Endothelial cell of umbilical vein (primary cell): ENCODE results near the gene ZNF736. TPM values are rescaled to one million over a fixed set of nuclear protein-coding genes. Genes with fewer than 3 reads are reported as not detected.

Source experiments
- BruUV-seq: library from RNA; stranded (reverse); fragments of 400-500 nt; replicated peaks from 2 replicates; lab custom pipeline; 2021; lab: Mats Ljungman, UMichigan
- CTCF ChIA-PET: fragments of 300-600, 350-600 bp; sonication (Branson Sonifier 250); formaldehyde crosslinking; loops from one replicate; lab custom pipeline; 2021; ENCODE audit warnings: antibody characterized with exemption, inconsistent platforms; lab: Charles Lee
- POLR2A ChIA-PET: fragments of 300-600, 350-600 bp; sonication (Branson Sonifier 250); formaldehyde crosslinking; loops from one replicate; lab custom pipeline; 2021; ENCODE audit warnings: antibody characterized with exemption, inconsistent platforms; lab: Charles Lee
- DNase-seq: peaks from one replicate; pipeline ENCODE4 v3.0.0-alpha.2; 2011; ENCODE audit warnings: low read depth, low spot score
- FAIRE-seq: peaks from 2 replicates; lab custom pipeline; 2011; peaks lifted over from hg19 to GRCh38; lab: Jason Lieb, UNC
- H2AFZ ChIP-seq: 2 replicates; pipeline ENCODE4 v1.6.0; 2012; ENCODE audit warnings: low read depth, low read length, control low read depth, inconsistent platforms
- H3K27ac ChIP-seq: 2 replicates; pipeline ENCODE4 v1.5.1; 2011; ENCODE audit warnings: low read depth, mild to moderate bottlenecking, control low read depth, low read length, moderate library complexity; ENCODE audit not compliant: insufficient read depth
- H3K27me3 ChIP-seq, 2 experiments: 2 replicates each; pipeline versions ENCODE4 v1.6.0 to v1.6.1; 2011; ENCODE audit warnings: low read length in 2 of 2, mixed read lengths in 1 of 2; ENCODE audit not compliant: control insufficient read depth in 2 of 2, insufficient read depth in 2 of 2
- H3K36me3 ChIP-seq, 2 experiments: 2 replicates in 1 of 2; 3 replicates in 1 of 2; pipeline ENCODE4 v1.5.1; 2011; ENCODE audit warnings: low read length in 2 of 2, mild to moderate bottlenecking in 1 of 2, moderate library complexity in 1 of 2; ENCODE audit not compliant: control insufficient read depth in 2 of 2, insufficient read depth in 2 of 2; ENCODE audit errors: extremely low read depth in 1 of 2
- H3K4me1 ChIP-seq: 3 replicates; pipeline ENCODE4 v1.5.1; 2011; ENCODE audit warnings: mild to moderate bottlenecking, low read length; ENCODE audit not compliant: control insufficient read depth, insufficient read depth; ENCODE audit errors: extremely low read depth
- H3K4me2 ChIP-seq: 2 replicates; pipeline ENCODE4 v1.6.1; 2011; ENCODE audit warnings: low read length, control low read depth, mixed read lengths; ENCODE audit not compliant: insufficient read depth
- H3K4me3 ChIP-seq, 3 experiments: fragments of 200-600 bp in 1 of 3; sonication (generic), shearing (Covaris generic) in 1 of 3; replicated peaks in 1 of 3; 2 replicates each; pipeline ENCODE4 v1.5.1; 2011 to 2016; ENCODE audit warnings: control low read depth in 3 of 3, low read length in 3 of 3, mild to moderate bottlenecking in 2 of 3, inconsistent platforms in 1 of 3, low read depth in 1 of 3, moderate library complexity in 1 of 3; ENCODE audit not compliant: insufficient read depth in 1 of 3
- H3K79me2 ChIP-seq: 2 replicates; pipeline ENCODE4 v1.6.0; 2012; ENCODE audit warnings: low read length, inconsistent platforms; ENCODE audit not compliant: control insufficient read depth, insufficient read depth
- H3K9ac ChIP-seq: replicated peaks from 2 replicates; pipeline ENCODE3; 2011; ENCODE audit warnings: low read length, control low read depth; ENCODE audit not compliant: insufficient read depth; ENCODE audit errors: extremely low read depth
- H3K9me1 ChIP-seq: replicated peaks from 3 replicates; pipeline ENCODE4 v1.6.0; 2011; ENCODE audit warnings: mild to moderate bottlenecking, low read length; ENCODE audit not compliant: control insufficient read depth, insufficient read depth; ENCODE audit errors: extremely low read depth
- H3K9me3 ChIP-seq: replicated peaks from 2 replicates; pipeline ENCODE4 v1.5.1; 2012; ENCODE audit warnings: low read length, inconsistent platforms; ENCODE audit not compliant: control insufficient read depth, insufficient read depth
- H4K20me1 ChIP-seq: replicated peaks from 2 replicates; pipeline ENCODE3; 2011; ENCODE audit warnings: mild to moderate bottlenecking, low read length; ENCODE audit not compliant: control insufficient read depth, insufficient read depth; ENCODE audit errors: extremely low read depth
- EZH2 ChIP-seq: IDR thresholded peaks from 2 replicates; pipeline ENCODE4 v1.6.1; 2012; ENCODE audit warnings: borderline replicate concordance, low read depth, mild to moderate bottlenecking, moderate library complexity, low read length, inconsistent platforms; ENCODE audit not compliant: severe bottlenecking
- FOS ChIP-seq: IDR thresholded peaks from 2 replicates; pipeline ENCODE4 v1.6.1; 2011; ENCODE audit warnings: mild to moderate bottlenecking, low read length, moderate library complexity, borderline replicate concordance; ENCODE audit not compliant: insufficient read depth
- GATA2 ChIP-seq: IDR thresholded peaks from 2 replicates; pipeline ENCODE4 v1.7.0; 2011; ENCODE audit warnings: low read depth, mild to moderate bottlenecking, moderate library complexity, mixed read lengths, low read length; ENCODE audit not compliant: insufficient read length, insufficient read depth
- JUN ChIP-seq: IDR thresholded peaks from 2 replicates; pipeline ENCODE4 v1.6.1; 2011; ENCODE audit warnings: borderline replicate concordance, low read depth; ENCODE audit not compliant: insufficient read length, insufficient read depth
- MYC ChIP-seq: IDR thresholded peaks from one replicate; pipeline ENCODE4 v1.6.1; 2011; ENCODE audit warnings: mild to moderate bottlenecking, low read depth, low read length
- POLR2A ChIP-seq: IDR thresholded peaks from 2 replicates; pipeline ENCODE4 v1.6.1; 2012; ENCODE audit warnings: low read depth, mild to moderate bottlenecking, control low read depth, low read length
- POLR2AphosphoS5 ChIP-seq: IDR thresholded peaks from 2 replicates; pipeline ENCODE4 v1.6.1; 2012; ENCODE audit warnings: low read depth, mild to moderate bottlenecking, control low read depth, low read length, moderate library complexity; ENCODE audit not compliant: insufficient read depth
- dilution Hi-C: fragments of 300-500 bp; cut with MboI; formaldehyde crosslinking; loops from one replicate; pipeline ENCODE4 v1.15.0; 2019; ENCODE audit warnings: low sequenced_read_pairs; ENCODE audit not compliant: extremely low pct_ligation_motif_present
- intact Hi-C: fragments of 100-400 bp; cut with micrococcal nuclease; formaldehyde crosslinking; loops from one replicate; pipeline ENCODE4 v1.10.0; 2022
- polyA plus RNA-seq, 4 experiments: library from polyadenylated mRNA; depleted of rRNA in 3 of 4; stranded (reverse) in 3 of 4; unstranded in 1 of 4; fragments of >200 nt; gene quantifications; 2 replicates each; pipeline versions ENCODE4 v1.2.1 to v1.2.3, GENCODE V29; 2011 to 2012; ENCODE audit warnings: missing spikeins in 1 of 4
- total RNA-seq: library from RNA; stranded (reverse); gene quantifications from 2 replicates; pipeline ENCODE4 v1.2.3, GENCODE V29; 2021
- TF ChIP-seq, protein P1 (sequence below), 2 donors: IDR thresholded peaks; 1 replicate in 1 of 2; 2 replicates in 1 of 2; pipeline ENCODE4 v1.5.1; 2011; ENCODE audit warnings: low read length in 2 of 2, mild to moderate bottlenecking in 2 of 2, moderate library complexity in 2 of 2, control low read depth in 1 of 2, inconsistent platforms in 1 of 2, low read depth in 1 of 2; ENCODE audit not compliant: insufficient read depth in 1 of 2; ENCODE audit errors: extremely low read depth in 1 of 2
- TF ChIP-seq, protein P2 (sequence below): IDR thresholded peaks from 2 replicates; pipeline ENCODE4 v1.6.1; 2011; ENCODE audit not compliant: insufficient read depth, insufficient read length

ZNF736 gene
- total and polyA plus RNA-seq, 2 donors (not counting 3 experiments of a cell fraction or from before 2014, with no cell fraction given): 1.2 to 9.0 TPM

DNA sequence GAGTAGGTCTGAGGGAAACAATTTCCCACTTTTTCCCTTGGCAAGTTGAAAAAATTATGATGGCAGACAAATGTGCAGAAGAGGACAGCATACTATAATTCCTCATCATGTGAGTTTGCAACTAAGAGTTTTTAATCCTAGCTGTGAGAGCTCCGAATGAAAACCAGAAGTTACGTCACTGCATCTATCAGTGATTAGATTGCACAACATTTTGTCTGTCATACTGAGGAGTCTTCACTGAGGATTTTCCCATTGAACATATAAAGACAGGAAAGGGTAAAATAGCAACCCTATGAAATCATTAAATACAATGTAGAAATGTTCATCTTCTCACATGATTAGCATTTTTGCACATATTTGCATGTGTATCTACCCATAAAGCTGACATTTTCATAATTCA is 45.8 kb downstream of the ZNF736 start:
- Histone ChIP-seq H3K36me3 (no peaks in the 10 kb centered on the region), H3K27me3 (no peaks in the 10 kb centered on the region), H2AFZ (no peak overlapping the region), H3K4me2 (no peak overlapping the region), H3K4me1 (no peaks in the 10 kb centered on the region), H3K27ac (no peak overlapping the region), H3K9me3 (peaks cover 1% of the 10 kb centered on the region), H3K9me1 (no peaks in the 10 kb centered on the region), H3K79me2 (no peaks in the 10 kb centered on the region), H3K9ac (no peak overlapping the region), H4K20me1 (no peaks in the 10 kb centered on the region), H3K4me3 (no peak overlapping the region)
- CTCF ChIA-PET: no interaction called here
- dilution Hi-C loops: no loop called here
- POLR2A ChIA-PET: no interaction called here
- no TSS peak for BruUV-seq
- DNase-seq (no peak), FAIRE-seq (no peak)
- TF ChIP-seq POLR2A (no peak), GATA2 (no peak), JUN (no peak), EZH2 (no peak), FOS (no peak), POLR2AphosphoS5 (no peak), MYC (no peak)
- TF ChIP-seq, protein P1, sequence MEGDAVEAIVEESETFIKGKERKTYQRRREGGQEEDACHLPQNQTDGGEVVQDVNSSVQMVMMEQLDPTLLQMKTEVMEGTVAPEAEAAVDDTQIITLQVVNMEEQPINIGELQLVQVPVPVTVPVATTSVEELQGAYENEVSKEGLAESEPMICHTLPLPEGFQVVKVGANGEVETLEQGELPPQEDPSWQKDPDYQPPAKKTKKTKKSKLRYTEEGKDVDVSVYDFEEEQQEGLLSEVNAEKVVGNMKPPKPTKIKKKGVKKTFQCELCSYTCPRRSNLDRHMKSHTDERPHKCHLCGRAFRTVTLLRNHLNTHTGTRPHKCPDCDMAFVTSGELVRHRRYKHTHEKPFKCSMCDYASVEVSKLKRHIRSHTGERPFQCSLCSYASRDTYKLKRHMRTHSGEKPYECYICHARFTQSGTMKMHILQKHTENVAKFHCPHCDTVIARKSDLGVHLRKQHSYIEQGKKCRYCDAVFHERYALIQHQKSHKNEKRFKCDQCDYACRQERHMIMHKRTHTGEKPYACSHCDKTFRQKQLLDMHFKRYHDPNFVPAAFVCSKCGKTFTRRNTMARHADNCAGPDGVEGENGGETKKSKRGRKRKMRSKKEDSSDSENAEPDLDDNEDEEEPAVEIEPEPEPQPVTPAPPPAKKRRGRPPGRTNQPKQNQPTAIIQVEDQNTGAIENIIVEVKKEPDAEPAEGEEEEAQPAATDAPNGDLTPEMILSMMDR (IDR thresholded peaks at IDR 0.05; ENCODE audit: extremely low read depth in 1 of 2, insufficient read depth in 1 of 2, low read depth in 1 of 2, low read length in 2 of 2): no peak
- TF ChIP-seq, protein P2, sequence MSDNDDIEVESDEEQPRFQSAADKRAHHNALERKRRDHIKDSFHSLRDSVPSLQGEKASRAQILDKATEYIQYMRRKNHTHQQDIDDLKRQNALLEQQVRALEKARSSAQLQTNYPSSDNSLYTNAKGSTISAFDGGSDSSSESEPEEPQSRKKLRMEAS: no peak
- intact Hi-C loops: no loop called here
